HG03060 (cell line): ENCODE measurements around the gene CEACAM21.
"Not testable (repeated sequence)": the region's sequence is repeated elsewhere in the genome, so short reads cannot be mapped to it uniquely, and the experiment has no call there.

Experiments
- ATAC-seq: cut with Tn5 transposase; IDR thresholded peaks from one replicate; pipeline ENCODE4 v1.9.1; 2021; ENCODE audit warnings: low read depth, moderate number of reproducible peaks; ENCODE audit not compliant: unreplicated experiment

Gene CEACAM21

GRCh38 chr19:41548954-41549688 lies 26.8 kb upstream of the CEACAM21 start:
- no peak for ATAC-seq

GRCh38 chr19:41549884-41550283 lies 26.1 kb upstream of the CEACAM21 start:
- ATAC-seq = no peak

GRCh38 chr19:41551212-41551610 lies 24.8 kb upstream of the CEACAM21 start:
- no peak for ATAC-seq

GRCh38 chr19:41551711-41552110 lies 24.3 kb upstream of the CEACAM21 start:
- ATAC-seq = no peak

GRCh38 chr19:41552558-41552957 lies 23.4 kb upstream of the CEACAM21 start:
- no peak for ATAC-seq

- no peak for ATAC-seq
Observed at GRCh38 chr19:41553804-41554203, 22.2 kb upstream of the CEACAM21 start.

GRCh38 chr19:41554907-41555306 lies 21.1 kb upstream of the CEACAM21 start:
- ATAC-seq = no peak

- ATAC-seq = no peak
Observed at GRCh38 chr19:41555748-41556147, 20.2 kb upstream of the CEACAM21 start.

- ATAC-seq = no peak
Observed at GRCh38 chr19:41563854-41564514, 12.0 kb upstream of the CEACAM21 start.

GRCh38 chr19:41564515-41565378 lies 11.2 kb upstream of the CEACAM21 start:
- no peak for ATAC-seq

- no peak for ATAC-seq
Observed at GRCh38 chr19:41565379-41565720, 10.6 kb upstream of the CEACAM21 start.

- no peak for ATAC-seq
Observed at GRCh38 chr19:41566001-41566400, 10.0 kb upstream of the CEACAM21 start.

GRCh38 chr19:41569481-41570150 lies 6.3 kb upstream of the CEACAM21 start:
- no peak for ATAC-seq

GRCh38 chr19:41570179-41570578 lies 5.8 kb upstream of the CEACAM21 start:
- no peak for ATAC-seq

- no peak for ATAC-seq
Observed at GRCh38 chr19:41570639-41571112, 5.3 kb upstream of the CEACAM21 start.

- no peak for ATAC-seq
Observed at GRCh38 chr19:41577144-41577830, 1.3 kb downstream of the CEACAM21 start.

- ATAC-seq = no peak
Observed at GRCh38 chr19:41577833-41578232, 1.9 kb downstream of the CEACAM21 start.

- ATAC-seq = no peak
Observed at GRCh38 chr19:41578886-41579285, 2.9 kb downstream of the CEACAM21 start.

GRCh38 chr19:41581068-41581467 lies 5.1 kb downstream of the CEACAM21 start:
- ATAC-seq = not testable (repeated sequence)

- not testable (repeated sequence) for ATAC-seq
Observed at GRCh38 chr19:41582577-41583182, 6.7 kb downstream of the CEACAM21 start.
